GM18858 (cell line): Measurements from ENCODE around the gene STK16.

Source experiments
- ATAC-seq: cut with Tn5 transposase; IDR thresholded peaks from one replicate; pipeline ENCODE4 v1.9.1; 2021; ENCODE audit not compliant: unreplicated experiment

STK16 gene

DNA sequence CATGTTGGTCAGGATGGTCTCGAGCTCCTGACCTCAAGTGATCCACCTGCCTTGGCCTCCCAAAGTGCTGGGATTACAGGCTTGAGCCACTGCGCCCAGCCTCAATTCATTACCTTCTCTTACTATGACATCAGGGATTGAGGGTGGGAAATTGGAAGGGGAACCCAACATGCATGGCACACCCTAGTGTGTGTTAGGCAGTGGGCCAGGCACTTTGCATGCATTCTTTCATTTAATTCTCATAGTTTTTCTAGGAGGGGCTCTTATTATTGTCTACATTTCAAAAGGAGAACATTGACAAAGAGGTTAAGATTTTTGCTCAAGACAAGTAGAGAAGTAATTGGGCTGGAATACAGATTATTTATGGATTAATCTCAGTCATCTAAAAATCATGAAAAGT, 23.0 kb downstream of the STK16 start:
- ATAC-seq, result no peak

DNA sequence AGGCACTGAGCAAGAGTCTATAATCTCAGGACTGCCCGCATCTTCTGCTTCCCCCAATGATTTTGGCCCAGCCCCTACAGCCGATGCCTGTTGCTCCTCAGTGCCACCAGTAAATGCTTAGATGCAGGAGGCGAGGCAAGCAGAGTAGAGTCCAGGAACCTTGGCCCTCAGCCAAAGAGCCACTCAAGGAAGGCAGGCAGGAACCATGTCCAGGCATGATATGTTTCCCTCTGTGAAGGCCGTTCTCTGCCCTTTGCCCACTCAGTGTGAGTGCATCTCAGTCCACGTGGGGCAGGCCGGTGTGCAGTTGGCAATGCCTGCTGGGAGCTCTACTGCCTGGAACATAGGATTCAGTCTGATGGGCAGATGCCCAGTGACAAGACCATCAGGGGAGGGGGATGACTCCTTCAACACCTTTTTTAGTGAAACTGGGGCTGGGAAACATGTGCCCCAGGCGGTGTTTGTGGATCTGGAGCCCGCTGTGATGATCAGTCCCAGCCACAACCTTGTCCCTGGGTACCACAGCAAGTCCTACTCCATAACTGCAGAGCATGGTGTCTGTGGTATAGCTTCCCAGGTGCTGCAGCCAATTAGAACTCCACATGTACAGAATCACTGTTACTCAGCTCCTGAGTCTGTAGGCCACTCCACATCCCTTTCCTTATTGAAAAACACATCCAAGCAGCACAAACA, 24.2 kb downstream of the STK16 start:
- no peak for ATAC-seq

DNA sequence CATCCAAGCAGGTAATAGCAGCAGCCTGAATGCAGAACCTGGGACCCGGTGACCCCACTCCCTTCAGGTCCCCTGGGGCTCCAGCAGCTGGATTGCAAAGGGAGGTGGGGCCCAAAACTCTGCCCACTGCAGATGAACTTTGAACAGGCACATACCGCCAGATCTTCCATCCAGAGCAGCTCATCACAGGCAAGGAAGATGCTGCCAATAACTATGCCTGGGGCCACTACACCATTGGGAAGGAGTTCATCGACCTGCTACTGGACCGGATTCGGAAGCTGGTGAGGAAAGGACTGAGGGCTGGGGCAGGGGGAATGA, 24.7 kb downstream of the STK16 start:
- no peak for ATAC-seq

DNA sequence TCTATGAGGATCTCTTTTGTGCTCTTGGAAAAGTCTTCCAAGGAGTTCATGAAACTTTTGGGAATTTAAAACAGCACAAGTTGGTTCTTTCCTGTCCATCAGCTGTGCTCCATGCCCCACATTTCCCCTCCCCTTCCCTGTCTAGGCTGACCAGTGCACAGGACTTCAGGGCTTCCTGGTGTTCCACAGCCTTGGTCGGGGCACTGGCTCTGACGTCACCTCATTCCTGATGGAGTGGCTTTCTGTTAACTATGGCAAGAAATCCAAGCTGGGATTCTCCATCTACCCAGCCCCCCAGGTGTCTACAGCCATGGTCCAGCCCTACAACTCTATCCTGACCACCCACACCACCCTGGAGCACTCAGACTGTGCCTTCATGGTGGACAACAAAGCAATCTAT, 25.7 kb downstream of the STK16 start:
- ATAC-seq, result no peak

DNA sequence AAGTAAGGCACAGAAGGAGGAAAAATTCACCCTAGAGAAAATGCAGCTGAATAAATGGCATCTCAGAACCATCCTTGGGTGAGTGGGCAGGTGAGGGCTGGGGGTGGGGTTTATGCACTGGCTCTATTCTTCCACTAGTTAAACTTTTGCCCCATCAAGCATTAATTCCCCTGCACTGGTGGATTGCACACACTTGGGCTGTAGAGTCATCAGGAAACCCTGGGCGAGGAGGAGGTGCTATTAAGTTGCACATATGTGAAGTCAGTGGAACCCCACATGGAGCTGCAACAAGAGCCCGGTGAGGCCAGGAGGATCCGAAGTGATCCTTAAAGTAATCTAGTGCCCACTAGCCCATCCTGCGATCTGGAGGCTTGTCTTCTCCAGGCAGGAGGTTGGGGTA, 27.1 kb downstream of the STK16 start:
- no peak for ATAC-seq

DNA sequence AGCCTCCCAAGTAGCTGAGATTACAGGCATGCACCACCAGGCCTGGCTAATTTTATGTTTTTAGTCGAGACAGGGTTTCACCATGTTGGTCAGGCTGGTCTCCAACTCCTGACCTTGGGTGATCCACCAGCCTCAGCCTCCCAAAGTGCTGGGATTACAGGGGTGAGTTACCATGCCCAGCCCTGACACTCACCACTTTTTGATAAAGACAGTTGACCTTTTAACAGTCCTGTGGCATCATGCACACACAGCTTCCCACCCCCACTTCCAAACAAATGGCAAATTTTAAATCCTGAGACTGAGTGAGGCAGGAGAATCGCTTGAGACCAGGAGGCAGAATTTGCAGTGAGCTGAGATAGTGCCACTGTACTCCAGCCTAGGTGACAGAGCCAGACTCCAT, 27.7 kb downstream of the STK16 start:
- no peak for ATAC-seq

DNA sequence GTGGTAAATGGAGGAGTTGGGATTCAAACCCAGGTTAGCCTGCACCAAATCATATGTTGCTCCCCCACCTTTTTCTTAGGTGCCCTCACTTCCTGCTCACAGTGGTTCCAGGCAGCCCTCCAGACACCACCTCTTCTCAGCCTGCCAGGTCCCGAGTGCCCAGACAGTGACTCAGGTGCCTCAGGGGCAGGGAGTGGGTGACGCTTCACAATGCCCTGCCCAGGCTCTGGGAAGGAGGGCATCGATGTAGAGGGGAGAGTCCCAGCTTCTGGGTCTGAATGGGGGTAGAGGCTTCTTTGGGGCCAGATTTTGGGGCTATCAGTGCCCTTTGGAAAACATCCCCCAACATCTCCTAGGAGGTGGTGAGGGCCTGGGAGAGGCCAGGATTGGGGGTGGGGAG, 28.7 kb downstream of the STK16 start:
- no peak for ATAC-seq

DNA sequence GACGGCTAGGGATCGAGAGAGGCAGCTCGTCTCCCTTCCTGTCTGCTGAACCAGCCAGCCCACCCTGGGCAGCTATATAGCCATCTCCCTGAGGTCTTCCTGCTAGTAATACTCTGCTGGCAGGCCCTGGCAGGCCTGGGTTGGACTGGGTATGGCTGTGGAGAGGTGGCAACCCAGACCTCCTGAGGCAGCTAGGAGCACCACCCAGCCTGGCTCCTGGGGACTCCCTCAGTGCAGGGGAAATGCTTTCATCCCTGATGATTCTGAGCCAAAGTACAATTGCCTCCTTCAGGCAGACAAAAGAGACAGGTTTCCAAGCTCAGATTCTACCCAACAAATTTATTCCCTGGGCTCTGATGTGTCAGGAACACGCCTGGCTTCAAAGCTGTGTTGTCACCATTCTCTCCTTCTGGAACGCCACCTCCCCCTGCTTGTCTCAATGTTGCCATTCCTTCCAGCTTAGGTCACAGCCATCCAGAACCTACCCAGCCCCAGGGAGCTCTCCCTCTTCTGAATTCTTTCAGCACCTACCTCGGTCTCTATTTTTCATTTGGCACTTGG, 29.2 kb downstream of the STK16 start:
- no peak for ATAC-seq

DNA sequence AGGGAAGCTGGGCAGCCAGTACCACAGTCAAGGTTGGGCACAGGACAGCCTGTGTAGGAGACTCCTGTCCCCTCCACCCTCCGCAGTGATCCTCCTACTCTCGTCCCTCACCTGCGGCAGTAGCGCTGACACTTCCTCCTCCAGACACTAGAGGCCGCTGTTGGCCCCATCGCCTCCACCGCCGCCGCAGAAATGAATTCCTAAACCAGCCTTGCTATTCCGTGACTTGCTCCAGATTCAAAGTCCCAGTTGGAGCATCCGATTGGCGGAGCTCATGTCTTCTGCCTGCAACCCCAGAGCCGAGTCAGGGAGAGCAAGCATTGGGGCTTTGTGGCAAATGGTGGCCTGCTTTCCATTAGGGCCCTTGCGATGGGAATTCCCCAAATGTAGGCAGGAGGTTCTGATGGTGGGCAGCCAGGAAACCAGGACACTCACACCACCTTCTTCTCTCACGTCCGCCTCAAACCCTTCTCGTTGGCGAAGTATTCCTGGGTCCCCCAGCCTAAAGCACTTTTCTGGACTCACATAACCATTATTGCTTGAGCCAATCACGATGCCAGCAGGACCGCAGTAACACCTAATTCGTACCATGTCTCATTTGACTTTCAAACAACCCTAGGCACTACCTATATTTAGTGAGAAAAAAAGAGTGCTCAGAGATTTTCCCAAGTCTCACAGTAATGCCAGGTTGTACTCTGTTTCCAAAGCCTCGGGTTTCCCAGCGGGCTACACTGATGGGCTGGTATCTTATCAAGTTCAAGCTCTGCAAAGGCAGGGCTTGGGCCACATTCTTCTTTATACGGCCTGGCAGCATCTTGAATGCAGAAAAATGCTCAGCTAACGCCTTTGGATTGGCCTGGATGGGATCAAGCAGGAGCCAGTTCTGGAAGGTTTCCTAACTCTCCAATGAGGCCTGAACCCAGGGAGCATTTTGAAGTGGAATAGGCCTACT, 32.7 kb downstream of the STK16 start:
- ATAC-seq, result no peak

DNA sequence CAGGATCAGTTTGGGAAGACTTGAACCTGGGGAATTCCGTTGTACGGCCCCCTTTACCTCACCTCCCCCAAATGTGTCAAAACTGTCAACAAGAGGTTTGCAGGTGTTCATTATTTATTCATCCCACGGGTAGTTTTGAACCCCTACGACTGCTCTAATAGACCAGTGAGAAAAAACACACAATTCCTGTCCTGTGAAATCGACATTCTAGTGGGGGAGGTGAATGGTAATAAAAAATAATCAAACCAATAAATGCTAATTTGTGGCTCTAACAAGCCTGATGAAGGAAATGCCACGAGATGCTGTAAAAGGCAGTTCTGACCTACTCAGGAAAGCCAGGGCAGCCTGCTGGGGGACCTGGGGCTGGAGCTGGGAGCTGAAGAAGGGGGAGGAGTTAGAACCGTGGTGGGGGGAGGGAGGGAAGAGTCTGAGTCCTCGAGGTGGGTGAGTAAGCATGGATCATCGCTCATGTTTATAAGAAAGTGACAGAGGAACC, 33.4 kb downstream of the STK16 start:
- ATAC-seq, result no peak

DNA sequence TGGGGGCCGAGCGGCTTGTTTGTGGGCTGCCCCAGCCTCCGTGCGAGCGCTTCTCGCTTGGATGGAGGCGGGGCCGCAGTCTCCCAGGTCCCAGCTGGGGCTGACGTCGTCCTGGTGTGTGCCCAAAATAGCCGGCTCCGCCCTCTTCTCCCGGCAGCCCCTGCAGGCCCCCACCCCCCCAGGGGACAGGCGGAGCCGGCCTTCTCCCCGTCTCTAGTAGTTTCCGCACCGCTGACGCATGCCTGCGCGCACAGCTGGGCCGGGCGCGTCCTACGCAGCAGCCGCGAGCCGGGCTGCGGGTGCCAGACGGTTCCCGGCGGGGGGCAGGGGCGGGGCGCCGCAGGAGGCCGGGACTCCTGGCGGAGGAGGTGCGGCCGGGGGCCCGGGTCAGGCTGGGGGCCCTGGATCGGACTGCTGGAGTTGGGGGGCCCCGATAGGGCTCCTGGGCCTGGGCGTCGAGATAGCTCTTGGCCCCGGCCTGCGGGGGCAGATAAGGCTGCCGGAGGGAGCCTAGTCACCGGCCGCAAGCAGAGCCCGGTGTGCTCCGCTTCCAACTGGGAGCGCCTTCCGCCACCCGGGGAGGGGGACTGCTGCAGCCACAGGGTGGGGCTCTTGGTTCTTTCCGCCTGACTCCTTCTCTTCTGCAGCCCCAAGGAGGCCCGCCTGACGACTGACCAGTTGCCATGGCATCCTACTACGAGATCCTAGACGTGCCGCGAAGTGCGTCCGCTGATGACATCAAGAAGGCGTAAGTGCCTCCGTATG, 34.1 kb downstream of the STK16 start, which contains the start of gene DNAJB2:
Gene DNAJB2, plus strand, starts transcription at position 216 of the 765 bp plus-strand sequence. Its CDS starts 468 bp downstream, at position 684.
- peak; percentile 84 for ATAC-seq

DNA sequence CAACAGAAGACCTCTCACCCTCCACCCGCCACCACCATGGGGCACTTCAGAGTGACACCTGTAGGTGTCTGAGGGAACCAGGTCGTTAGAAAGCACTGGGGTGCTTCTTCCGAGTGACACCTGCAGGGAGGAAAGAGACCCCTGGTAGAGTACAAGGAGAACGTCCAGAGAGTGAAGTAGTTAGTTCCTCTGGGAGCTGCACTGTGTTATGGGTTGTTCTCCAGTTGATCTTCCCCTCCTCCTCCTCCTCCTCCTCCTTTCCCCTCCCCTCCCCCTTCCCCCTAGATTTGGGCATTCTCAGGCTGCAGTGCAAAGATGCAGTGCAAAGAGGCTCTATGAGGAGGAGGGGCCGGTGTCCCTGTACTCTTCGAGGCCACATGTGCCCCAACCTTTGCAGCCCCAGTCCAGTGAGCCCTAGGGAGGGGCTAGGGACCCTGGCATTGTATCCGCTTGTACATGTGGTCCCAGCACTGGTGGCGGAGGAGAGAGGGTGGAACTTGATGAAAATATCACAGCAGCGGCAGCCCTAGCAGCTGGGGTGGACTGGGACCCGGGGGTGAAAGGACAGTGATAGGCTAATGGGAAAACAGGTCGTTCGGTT, 34.7 kb downstream of the STK16 start:
- ATAC-seq, result no peak

DNA sequence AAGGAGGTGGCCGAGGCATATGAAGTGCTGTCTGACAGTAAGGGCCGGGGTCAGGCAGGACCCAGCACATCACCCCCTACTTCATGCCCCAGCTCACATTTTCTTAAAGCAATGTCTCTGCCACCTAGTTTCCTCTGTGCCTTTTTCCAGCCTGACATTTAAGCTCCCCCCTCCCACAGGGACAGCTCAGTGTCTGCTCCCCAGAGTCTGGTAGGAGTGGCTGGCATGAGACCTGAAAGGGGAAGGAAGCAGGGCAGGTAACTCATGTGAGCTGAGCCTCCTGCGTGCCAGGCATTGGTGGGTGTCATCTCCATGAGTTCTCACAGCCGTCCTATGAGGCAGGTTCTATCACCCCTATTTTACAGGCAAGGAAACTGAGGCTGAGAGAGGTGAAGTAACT, 35.4 kb downstream of the STK16 start:
- no peak for ATAC-seq

DNA sequence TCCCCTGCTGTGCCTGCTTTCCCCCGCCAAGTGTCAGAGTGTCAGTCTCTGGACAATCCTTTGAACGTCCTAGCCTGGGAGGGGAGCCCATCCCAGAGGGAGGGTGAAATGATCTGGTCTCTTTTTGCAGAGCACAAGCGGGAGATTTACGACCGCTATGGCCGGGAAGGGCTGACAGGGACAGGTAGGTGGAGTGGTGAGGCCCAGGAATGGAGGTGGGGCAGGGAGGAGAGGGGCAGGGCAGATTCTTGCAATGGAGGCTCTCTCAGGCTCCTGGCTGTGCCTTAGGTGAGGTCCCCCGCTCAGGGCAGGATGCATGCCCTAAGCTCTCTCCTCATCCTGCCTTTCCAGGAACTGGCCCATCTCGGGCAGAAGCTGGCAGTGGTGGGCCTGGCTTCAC, 36.3 kb downstream of the STK16 start:
- ATAC-seq, result no peak

DNA sequence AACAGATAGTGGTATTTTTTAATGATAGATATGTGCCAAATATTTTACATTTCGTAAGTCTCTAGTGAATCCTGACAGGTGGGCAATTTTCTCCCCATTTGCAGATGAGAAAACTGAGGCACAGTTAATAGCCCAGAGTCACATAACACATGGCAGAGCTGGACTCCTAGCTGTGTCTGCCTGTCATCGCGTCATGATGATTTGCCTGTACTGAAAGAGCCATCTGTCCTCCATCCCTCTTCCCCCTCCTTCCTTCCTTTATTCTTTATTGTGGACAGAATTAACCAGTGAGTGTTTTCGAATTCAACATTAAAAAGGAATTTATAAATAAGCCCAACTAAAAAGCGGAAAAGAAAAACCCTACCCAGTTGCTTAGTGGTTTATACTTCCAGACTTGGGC, 37.1 kb downstream of the STK16 start:
- ATAC-seq, result no peak

DNA sequence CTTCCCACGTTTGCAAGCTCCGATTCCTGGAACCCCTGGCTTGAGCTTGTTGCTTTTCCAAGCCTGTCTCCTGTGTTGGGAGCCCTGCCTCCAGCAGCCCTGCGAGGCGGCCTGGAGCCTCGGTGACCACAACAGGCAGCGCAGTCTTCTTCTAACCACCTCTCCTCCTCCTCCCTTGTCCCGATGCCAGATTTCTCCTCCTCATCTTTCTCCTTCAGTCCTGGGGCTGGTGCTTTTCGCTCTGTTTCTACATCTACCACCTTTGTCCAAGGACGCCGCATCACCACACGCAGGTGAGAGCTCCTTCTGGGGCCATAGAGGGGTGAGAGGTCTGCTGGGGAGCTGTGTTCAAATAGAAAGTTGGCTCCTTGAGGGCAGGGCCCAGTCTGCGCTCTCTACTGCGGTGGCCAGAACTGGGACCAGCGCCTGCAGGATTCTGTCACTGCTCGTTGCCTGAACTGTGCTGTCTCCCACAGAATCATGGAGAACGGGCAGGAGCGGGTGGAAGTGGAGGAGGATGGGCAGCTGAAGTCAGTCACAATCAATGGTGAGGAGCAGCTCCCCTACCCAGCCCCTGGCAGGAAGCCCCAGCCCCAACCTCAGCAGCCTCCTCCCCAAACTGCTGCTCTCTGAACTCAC, 37.8 kb downstream of the STK16 start:
- ATAC-seq, result no peak

DNA sequence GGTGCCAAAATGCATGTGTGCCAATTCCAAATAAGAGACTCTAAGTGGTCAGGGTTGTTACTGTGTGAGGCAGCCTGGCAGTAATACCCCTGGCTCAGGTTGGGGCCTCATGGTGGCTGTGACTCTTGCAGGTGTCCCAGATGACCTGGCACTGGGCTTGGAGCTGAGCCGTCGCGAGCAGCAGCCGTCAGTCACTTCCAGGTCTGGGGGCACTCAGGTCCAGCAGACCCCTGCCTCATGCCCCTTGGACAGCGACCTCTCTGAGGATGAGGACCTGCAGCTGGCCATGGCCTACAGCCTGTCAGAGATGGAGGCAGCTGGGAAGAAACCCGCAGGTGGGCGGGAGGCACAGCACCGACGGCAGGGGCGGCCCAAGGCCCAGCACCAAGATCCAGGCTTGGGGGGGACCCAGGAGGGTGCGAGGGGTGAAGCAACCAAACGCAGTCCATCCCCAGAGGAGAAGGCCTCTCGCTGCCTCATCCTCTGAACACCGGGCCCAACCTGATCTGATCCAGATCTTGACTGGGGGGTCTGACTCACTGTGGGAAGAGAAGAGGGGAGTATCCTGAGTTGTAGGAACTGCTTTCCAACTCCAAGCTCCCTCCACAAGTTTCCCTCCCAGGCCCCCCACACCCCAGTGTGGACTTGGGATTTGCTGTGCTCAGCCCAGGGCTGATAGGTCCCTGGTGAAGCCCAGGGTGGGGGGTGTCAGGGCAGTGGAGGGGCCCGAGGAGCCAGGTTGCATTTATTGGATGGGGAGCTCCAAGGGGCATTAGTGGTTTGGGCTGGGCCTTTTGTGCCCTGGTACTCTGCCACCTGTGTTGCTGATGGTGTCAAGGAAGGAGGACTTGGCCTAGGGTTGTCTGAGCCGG, 39.5 kb downstream of the STK16 start:
- ATAC-seq, result no peak

DNA sequence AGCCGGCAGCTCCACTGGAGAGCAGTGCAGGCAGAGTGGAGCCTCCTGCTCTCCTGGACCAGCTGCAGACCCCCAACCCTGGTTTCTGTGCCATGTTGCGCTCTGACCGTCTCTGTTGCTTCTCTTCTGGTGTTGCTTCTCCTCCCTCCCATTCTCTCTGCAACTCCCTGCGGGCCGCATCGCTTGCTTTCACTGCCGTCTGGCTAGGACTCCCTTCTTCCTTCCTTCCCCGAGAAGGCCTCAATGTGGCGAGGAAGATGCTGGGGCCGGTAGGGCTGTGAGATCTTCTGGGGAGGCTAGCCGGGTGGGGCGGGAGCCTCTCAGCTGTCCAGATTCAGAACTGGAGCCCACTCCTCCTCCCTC, 40.1 kb downstream of the STK16 start:
- no peak for ATAC-seq

DNA sequence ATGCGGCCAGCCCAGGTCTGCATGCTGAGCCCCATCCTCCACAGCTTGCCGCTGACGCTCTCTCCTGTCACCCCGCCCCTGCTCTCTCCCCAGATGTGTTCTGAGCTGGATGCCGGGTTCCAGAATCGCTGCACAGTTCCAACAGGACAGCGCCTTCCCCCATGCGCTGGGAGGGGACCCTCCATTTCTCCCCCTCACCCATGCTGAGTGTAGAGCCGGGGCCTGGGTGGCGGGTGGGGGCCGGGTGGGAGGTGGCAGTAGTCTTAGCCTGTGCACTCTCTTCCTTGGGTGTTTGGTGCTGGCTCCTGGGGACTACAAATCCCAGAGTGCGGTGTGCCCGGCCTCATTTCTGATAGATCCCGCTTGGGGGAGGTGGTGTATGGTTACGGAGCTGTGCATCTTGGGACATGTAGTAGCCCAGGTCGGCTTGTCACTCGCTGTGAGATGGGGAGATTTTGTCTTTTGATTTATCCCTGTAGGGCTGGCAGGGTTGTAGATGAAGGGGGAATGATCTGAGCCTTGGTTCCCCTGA, 40.7 kb downstream of the STK16 start:
- ATAC-seq, result no peak
